ENCODE data around the gene NSDHL.

The NSDHL gene

GRCh38 chrX:152917656-152918579, 87.1 kb downstream of the NSDHL start:
- DNase-seq: no peak

- no peak for DNase-seq
These were observed 87.8 kb downstream of the NSDHL start for GRCh38 chrX:152918707-152919106.
